Testis (tissue), 3 donors: ENCODE measurements around the gene CELSR2. TPM values are rescaled to one million over a fixed set of nuclear protein-coding genes. Genes with fewer than 3 reads are reported as not detected.

Experiments used
- DNase-seq: peaks from one replicate; pipeline ENCODE4 v3.0.0-alpha.2; 2019
- H3K27ac ChIP-seq, 2 donors: fragments of 200-600 bp; sonication (generic); one replicate each; pipeline ENCODE4 v1.5.1; 2019
- H3K27me3 ChIP-seq: fragments of 200-600 bp; sonication (generic); one replicate; pipeline ENCODE4 v1.5.1; 2019
- H3K36me3 ChIP-seq: fragments of 200-600 bp; sonication (generic); one replicate; pipeline ENCODE4 v1.5.1; 2017; ENCODE audit warnings: low read depth; ENCODE audit errors: missing control alignments
- H3K4me1 ChIP-seq: fragments of 200-600 bp; sonication (generic); one replicate; pipeline ENCODE4 v1.5.1; 2019
- H3K4me3 ChIP-seq, 2 donors: fragments of 200-600 bp; sonication (generic); one replicate each; pipeline ENCODE4 v1.5.1; 2017 to 2019
- H3K9me3 ChIP-seq: fragments of 200-600 bp; sonication (generic); one replicate; pipeline ENCODE4 v1.5.1; 2017
- CTCF ChIP-seq, 3 experiments: fragments of 450-650 bp in 2 of 3; fragments of 200-600 bp in 1 of 3; sonication (generic) in 1 of 3; IDR thresholded peaks; one replicate each; pipeline ENCODE4 v1.5.1; 2016 to 2019; ENCODE audit warnings: antibody characterized with exemption in 3 of 3, mild to moderate bottlenecking in 2 of 3, moderate library complexity in 1 of 3
- POLR2A ChIP-seq: fragments of 450-650 bp; IDR thresholded peaks from one replicate; pipeline ENCODE4 v1.6.1; 2017; ENCODE audit warnings: antibody characterized with exemption, mild to moderate bottlenecking, moderate library complexity
- WGBS, 2 donors: methylation state at CpG; one replicate each; pipeline ENCODE4 v1.1.5; 2018; 5-methylcytosine and 5-hydroxymethylcytosine counted together
- intact Hi-C: fragments of 100-400 bp; cut with DNase I; formaldehyde crosslinking; loops from one replicate; pipeline ENCODE4 v1.15.1; 2023; ENCODE audit warnings: low total_unique reads
- polyA plus RNA-seq: library from polyadenylated mRNA; stranded (reverse); fragments of 350-450 nt; fragmentation: Illumina TruSeq; extraction: RNeasy Lipid Tissue Mini Kit (QIAGEN cat#74804); gene quantifications from one replicate; pipeline ENCODE4 v1.2.3, GENCODE V29; 2014; ENCODE audit warnings: low read depth, low replicate concordance; ENCODE audit not compliant: insufficient read depth
- total RNA-seq, 2 donors: library from RNA; depleted of rRNA; stranded (reverse); fragments of >200 nt; gene quantifications; one replicate each; pipeline ENCODE4 v1.2.3, GENCODE V29; 2016

Gene CELSR2
- total and polyA plus RNA-seq, 3 donors from 2014 or later: 59.6 to 140 (median 107) TPM

- Histone ChIP-seq H3K9me3 (no peaks in the 10 kb centered on the region), H3K4me3 (no peak overlapping the region), H3K4me1 (peaks cover 29% of the 10 kb centered on the region), H3K36me3 (no peaks in the 10 kb centered on the region), H3K27me3 (no peaks in the 10 kb centered on the region), H3K27ac (no peak overlapping the region)
- TF ChIP-seq CTCF (IDR thresholded peaks at IDR 0.05) (no peak), POLR2A (no peak)
- DNase-seq: no peak
- WGBS, 2 donors: 46 to 54% methylated on average over 7 to 8 of the region's 8 CpGs
- intact Hi-C loops: no loop called here
Observed at GRCh38 chr1:109241841-109242345, 7.4 kb upstream of the CELSR2 start.

- Histone ChIP-seq H3K27ac (no peak overlapping the region), H3K4me3 (no peak overlapping the region), H3K4me1 (peaks cover 29% of the 10 kb centered on the region), H3K36me3 (no peaks in the 10 kb centered on the region), H3K9me3 (no peaks in the 10 kb centered on the region), H3K27me3 (no peaks in the 10 kb centered on the region)
- TF ChIP-seq CTCF (IDR thresholded peaks at IDR 0.05) (no peak), POLR2A (no peak)
- WGBS, 2 donors: 29 to 36% methylated on average over 7 of the region's 7 CpGs
- intact Hi-C loops: no loop called here
- DNase-seq: peak; percentile 56
Observed at GRCh38 chr1:109242387-109242786, 7.0 kb upstream of the CELSR2 start.

GRCh38 chr1:109243221-109243620 is 6.1 kb upstream of the CELSR2 start:
- Histone ChIP-seq H3K36me3 (no peaks in the 10 kb centered on the region), H3K9me3 (no peaks in the 10 kb centered on the region), H3K4me1 (peaks cover 29% of the 10 kb centered on the region), H3K27ac (no peak overlapping the region), H3K4me3 (no peak overlapping the region), H3K27me3 (no peaks in the 10 kb centered on the region)
- DNase-seq: no peak
- intact Hi-C loops: no loop called here
- 74% methylated on average over 5 of the region's 5 CpGs for WGBS, 2 donors
- TF ChIP-seq CTCF (IDR thresholded peaks at IDR 0.05): no peak
- TF ChIP-seq POLR2A: no peak

GRCh38 chr1:109243860-109244552 is 5.3 kb upstream of the CELSR2 start:
- no peaks in the 10 kb centered on the region for H3K36me3 ChIP-seq
- H3K4me3 ChIP-seq: no peak overlapping the region
- TF ChIP-seq POLR2A (no peak), CTCF (IDR thresholded peaks at IDR 0.05) (no peak)
- no peak for DNase-seq
- intact Hi-C loops: no loop called here
- no peaks in the 10 kb centered on the region for H3K9me3 ChIP-seq
- 76 to 86% methylated on average over 8 of the region's 8 CpGs for WGBS, 2 donors
- peaks cover 33% of the 10 kb centered on the region for H3K4me1 ChIP-seq
- no peak overlapping the region for H3K27ac ChIP-seq
- H3K27me3 ChIP-seq: no peaks in the 10 kb centered on the region

- Histone ChIP-seq H3K27me3 (no peaks in the 10 kb centered on the region), H3K36me3 (no peaks in the 10 kb centered on the region), H3K9me3 (no peaks in the 10 kb centered on the region), H3K27ac (no peak overlapping the region), H3K4me1 (peaks cover 24% of the 10 kb centered on the region), H3K4me3 (no peak overlapping the region)
- 77 to 82% methylated on average over 7 of the region's 7 CpGs for WGBS, 2 donors
- TF ChIP-seq CTCF (IDR thresholded peaks at IDR 0.05) (no peak), POLR2A (no peak)
- intact Hi-C loops: no loop called here
- DNase-seq: no peak
Observed at GRCh38 chr1:109246141-109246551, 3.2 kb upstream of the CELSR2 start.
